K562 (cell line): ENCODE results near the gene SLC23A2. TPM values are rescaled to one million over a fixed set of nuclear protein-coding genes. Genes with fewer than 3 reads are reported as not detected.

Experiments used
- BCL6 ChIP-seq: fragments of 250-450 bp; sonication (Bioruptor Pico); IDR thresholded peaks from 2 replicates; pipeline ENCODE4 v1.4.0; 2020
- CXXC5 ChIP-seq: fragments of 250-450 bp; sonication (Bioruptor Pico); IDR thresholded peaks from 2 replicates; pipeline ENCODE4 v1.8.0; 2022; ENCODE audit warnings: inconsistent platforms, mild to moderate bottlenecking, moderate library complexity
- EGR1 ChIP-seq: fragments of 450-650 bp; conservative IDR thresholded peaks from 2 replicates; pipeline ENCODE4 v1.6.1; 2017; ENCODE audit warnings: mild to moderate bottlenecking
- ETS2 ChIP-seq: IDR thresholded peaks from 2 replicates; pipeline ENCODE4 v1.6.1; 2016; ENCODE audit warnings: borderline replicate concordance, missing genetic modification characterization, mild to moderate bottlenecking, moderate library complexity, missing compliant biosample characterization; ENCODE audit not compliant: poor library complexity, severe bottlenecking
- FOXP1 ChIP-seq: sonication (generic); formaldehyde crosslinking; IDR thresholded peaks from 2 replicates; pipeline ENCODE4 v1.8.0; 2022; ENCODE audit warnings: mild to moderate bottlenecking, missing genetic modification reagents
- HCFC1 ChIP-seq: IDR thresholded peaks from 2 replicates; pipeline ENCODE4 v1.6.1; 2012; ENCODE audit warnings: low read depth, low read length, improper control_type of control experiment
- KAT2B ChIP-seq: IDR thresholded peaks from one replicate; pipeline ENCODE4 v1.6.1; 2012; ENCODE audit warnings: low read depth, mild to moderate bottlenecking, control low read depth, inconsistent platforms, low read length, moderate library complexity
- NR4A1 ChIP-seq, 2 experiments: fragments of 250-450 bp in 1 of 2; fragments of 450-650 bp in 1 of 2; sonication (Bioruptor Pico) in 1 of 2; IDR thresholded peaks; 2 replicates each; pipeline versions ENCODE4 v1.4.0 to v1.6.1; 2016 to 2020; ENCODE audit warnings: mild to moderate bottlenecking in 2 of 2, missing compliant biosample characterization in 1 of 2, missing genetic modification characterization in 1 of 2, moderate library complexity in 1 of 2
- SFPQ ChIP-seq: fragments of 200-400 bp; formaldehyde crosslinking; IDR thresholded peaks from 2 replicates; pipeline ENCODE4 v1.6.1; 2017; ENCODE audit warnings: mild to moderate bottlenecking, low read depth, low read length, moderate library complexity
- XRCC5 ChIP-seq: fragments of 200-400 bp; formaldehyde crosslinking; IDR thresholded peaks from 2 replicates; pipeline ENCODE4 v1.6.1; 2017; ENCODE audit warnings: low read depth, mild to moderate bottlenecking, low read length
- ZBTB1 ChIP-seq: sonication (generic); formaldehyde crosslinking; IDR thresholded peaks from 2 replicates; pipeline ENCODE4 v1.8.1; 2023; ENCODE audit warnings: missing genetic modification reagents, low read depth, mild to moderate bottlenecking, borderline replicate concordance
- ZBTB12 ChIP-seq: fragments of 250-450 bp; sonication (Bioruptor Pico); IDR thresholded peaks from 2 replicates; pipeline ENCODE4 v1.4.0; 2020
- ZHX1 ChIP-seq: fragments of 150-350 bp; conservative IDR thresholded peaks from 2 replicates; pipeline ENCODE4 v1.6.1; 2014; ENCODE audit warnings: low read length
- ZNF764 ChIP-seq: fragments of 250-450 bp; sonication (Bioruptor Pico); IDR thresholded peaks from 2 replicates; pipeline ENCODE4 v1.4.0; 2020; ENCODE audit warnings: low read depth, mild to moderate bottlenecking, moderate library complexity
- polyA plus RNA-seq, 8 experiments: library from polyadenylated mRNA; depleted of rRNA in 4 of 8; stranded (reverse) in 5 of 8; unstranded in 3 of 8; fragments of >200 nt; fragmentation: Nextera tagmentation in 2 of 8; fragmentation: Illumina TruSeq in 1 of 8; extraction: Ambion mirVana in 2 of 8; extraction: Trizol in 1 of 8; gene quantifications; 2 replicates each; pipeline versions ENCODE4 v1.2.1 to v1.2.3, GENCODE V29; 2011 to 2014; ENCODE audit warnings: inconsistent platforms in 1 of 8, missing spikeins in 1 of 8
- total RNA-seq, 7 experiments: library from RNA; depleted of rRNA in 6 of 7; stranded (reverse); fragments of >200 nt in 6 of 7; fragmentation: Illumina TruSeq in 2 of 7; extraction: Trizol in 2 of 7; gene quantifications; 2 replicates each; pipeline versions ENCODE4 v1.2.1 to v1.2.3, GENCODE V29; 2011 to 2021; ENCODE audit warnings: low replicate concordance in 1 of 7

The SLC23A2 gene
- total and polyA plus RNA-seq, 9 of the 15 experiments (the other 6 are each of a cell fraction or from before 2014, with no cell fraction given) = 0.39 to 6.7 (median 3.2) TPM

- TF ChIP-seq ZHX1 = no peak
- TF ChIP-seq FOXP1 = no peak
- no peak for TF ChIP-seq ZNF764
- no peak for TF ChIP-seq NR4A1 (CRISPR knock-in tag; IDR thresholded peaks at IDR 0.05)
- no peak for TF ChIP-seq NR4A1 (tag; IDR thresholded peaks at IDR 0.05)
- TF ChIP-seq ETS2 (tag) = no peak
- no peak for TF ChIP-seq SFPQ
- no peak for TF ChIP-seq KAT2B
- no peak for TF ChIP-seq EGR1
- no peak for TF ChIP-seq XRCC5
- TF ChIP-seq CXXC5 (CRISPR knock-in tag) = no peak
- no peak for TF ChIP-seq ZBTB12 (CRISPR knock-in tag)
- TF ChIP-seq HCFC1 = no peak
- no peak for TF ChIP-seq ZBTB1 (CRISPR knock-in tag)
- no peak for TF ChIP-seq BCL6 (CRISPR knock-in tag)
- TF ChIP-seq, all 486 proteins: peak for 0
Measured at GRCh38 chr20:4815628-4816027, 185.7 kb downstream of the SLC23A2 start (continued).
